ENCODE results near the gene TCF7L1.

Gene TCF7L1, protein sequence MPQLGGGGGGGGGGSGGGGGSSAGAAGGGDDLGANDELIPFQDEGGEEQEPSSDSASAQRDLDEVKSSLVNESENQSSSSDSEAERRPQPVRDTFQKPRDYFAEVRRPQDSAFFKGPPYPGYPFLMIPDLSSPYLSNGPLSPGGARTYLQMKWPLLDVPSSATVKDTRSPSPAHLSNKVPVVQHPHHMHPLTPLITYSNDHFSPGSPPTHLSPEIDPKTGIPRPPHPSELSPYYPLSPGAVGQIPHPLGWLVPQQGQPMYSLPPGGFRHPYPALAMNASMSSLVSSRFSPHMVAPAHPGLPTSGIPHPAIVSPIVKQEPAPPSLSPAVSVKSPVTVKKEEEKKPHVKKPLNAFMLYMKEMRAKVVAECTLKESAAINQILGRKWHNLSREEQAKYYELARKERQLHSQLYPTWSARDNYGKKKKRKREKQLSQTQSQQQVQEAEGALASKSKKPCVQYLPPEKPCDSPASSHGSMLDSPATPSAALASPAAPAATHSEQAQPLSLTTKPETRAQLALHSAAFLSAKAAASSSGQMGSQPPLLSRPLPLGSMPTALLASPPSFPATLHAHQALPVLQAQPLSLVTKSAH

DNA sequence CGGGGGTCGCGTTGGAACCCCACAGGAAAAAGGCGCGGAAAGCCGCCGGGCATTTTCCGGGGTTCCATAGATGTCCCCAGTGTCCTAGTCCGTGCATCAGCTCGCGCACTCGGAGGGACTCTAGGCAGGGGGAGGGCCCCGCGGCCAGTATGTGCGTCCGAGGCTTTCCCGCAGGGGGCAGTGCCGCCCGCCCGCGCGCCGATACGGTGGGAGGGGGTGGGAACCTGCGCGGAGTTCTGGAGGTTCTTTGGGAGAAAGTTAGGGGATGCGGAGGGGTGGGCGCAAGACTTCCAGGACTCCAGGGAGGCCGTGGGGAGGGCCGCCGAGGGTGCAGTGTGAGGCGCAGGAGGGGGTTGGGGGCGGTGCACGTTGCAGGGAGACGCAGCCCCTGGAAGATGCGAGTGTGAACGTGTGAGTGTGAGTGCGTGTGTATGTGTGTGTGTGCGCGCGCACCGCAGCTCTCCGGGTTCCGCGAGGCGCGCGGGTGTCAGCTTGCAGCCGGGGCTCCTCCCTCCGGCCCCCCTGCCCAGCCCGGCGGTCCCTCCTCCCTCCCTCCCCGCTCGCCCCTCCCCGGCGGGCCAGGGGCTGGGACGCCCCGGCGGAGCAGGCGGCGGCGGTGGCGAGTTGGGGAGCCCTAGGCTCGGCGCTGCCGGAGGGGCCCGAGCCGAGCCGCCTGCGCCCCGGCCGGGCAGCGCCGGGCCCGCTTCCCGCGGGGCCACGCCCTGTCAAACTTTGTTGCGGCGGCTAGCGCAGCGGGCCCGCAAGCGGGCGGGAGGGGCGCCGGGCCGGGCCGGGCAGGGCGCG lies at the start of gene TCF7L1:
TSS of gene TCF7L1 (plus strand) at position 559 of the 804 bp plus-strand sequence. CDS start 293 bp downstream, outside the sequence.
- no peak for TF ChIP-seq ZNF274 (IDR thresholded peaks at IDR 0.05; ENCODE audit: low read depth, low read length)
- peak within 1 kb of the TSS; percentile 53; the same call in 1 of the 2 replicates for H3K4me3 ChIP-seq (ENCODE audit: low read length)

DNA sequence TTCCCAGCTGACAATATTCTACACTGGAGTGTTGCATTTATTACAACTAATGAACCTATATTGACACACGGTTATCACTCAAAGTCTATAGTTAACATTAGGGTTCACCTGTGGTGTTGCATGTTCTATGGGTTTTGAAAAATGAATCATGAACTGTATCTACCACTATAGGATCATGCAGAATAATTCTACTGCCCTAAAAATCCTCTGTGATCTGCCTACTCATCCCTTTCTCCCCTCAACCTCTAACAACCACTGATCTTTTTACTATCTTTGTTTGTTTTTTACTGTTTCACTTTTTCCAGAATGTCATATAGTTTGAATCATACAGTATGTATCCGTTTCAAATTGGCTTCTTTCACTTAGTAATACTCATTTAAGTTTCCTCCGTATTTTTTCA lies 47.6 kb upstream of the TCF7L1 start:
- no peak overlapping the region for H3K4me3 ChIP-seq (ENCODE audit: low read length)
- no peak for TF ChIP-seq ZNF274 (IDR thresholded peaks at IDR 0.05; ENCODE audit: low read depth, low read length)

DNA sequence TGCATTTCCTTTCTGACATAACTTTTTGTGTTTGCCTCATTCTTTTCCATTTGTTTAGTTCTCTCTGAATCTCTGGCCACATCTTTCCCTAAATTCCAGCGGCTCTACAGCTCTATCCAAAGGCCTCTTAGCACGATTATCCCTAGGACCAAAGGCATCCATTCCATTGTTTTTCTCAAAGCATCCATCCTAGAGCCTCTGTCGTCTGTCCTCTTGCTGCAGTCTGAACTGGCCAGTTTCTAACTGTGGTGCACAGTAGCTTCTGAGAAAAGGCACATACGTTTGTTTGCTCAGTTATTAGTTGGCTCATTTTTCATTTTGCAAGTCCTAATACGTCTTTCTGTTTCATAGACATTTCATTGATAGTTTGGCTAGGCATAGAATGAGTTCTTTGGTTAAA lies 45.7 kb upstream of the TCF7L1 start:
- TF ChIP-seq ZNF274 (IDR thresholded peaks at IDR 0.05; ENCODE audit: low read depth, low read length), result no peak
- no peak overlapping the region for H3K4me3 ChIP-seq (ENCODE audit: low read length)

DNA sequence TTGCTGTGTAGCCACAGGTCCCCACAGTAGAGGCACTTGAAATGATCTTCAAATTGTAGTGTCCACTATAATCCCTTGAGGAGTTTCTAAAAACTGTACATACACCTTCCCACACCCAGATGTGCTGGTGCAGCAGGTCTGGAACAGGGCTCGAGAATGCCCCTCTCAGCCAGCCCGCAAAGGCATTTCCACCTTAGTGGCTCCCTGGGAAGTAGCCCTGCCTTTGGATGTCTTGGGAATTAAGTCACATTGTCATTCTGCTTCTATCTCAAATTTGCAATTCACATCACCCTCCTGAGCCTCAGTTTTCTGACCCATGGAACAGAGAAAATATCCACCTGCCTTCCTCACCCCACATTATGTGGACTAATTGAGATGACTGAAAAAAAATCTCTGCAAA lies 44.3 kb upstream of the TCF7L1 start:
- no peak overlapping the region for H3K4me3 ChIP-seq (ENCODE audit: low read length)
- no peak for TF ChIP-seq ZNF274 (IDR thresholded peaks at IDR 0.05; ENCODE audit: low read depth, low read length)

DNA sequence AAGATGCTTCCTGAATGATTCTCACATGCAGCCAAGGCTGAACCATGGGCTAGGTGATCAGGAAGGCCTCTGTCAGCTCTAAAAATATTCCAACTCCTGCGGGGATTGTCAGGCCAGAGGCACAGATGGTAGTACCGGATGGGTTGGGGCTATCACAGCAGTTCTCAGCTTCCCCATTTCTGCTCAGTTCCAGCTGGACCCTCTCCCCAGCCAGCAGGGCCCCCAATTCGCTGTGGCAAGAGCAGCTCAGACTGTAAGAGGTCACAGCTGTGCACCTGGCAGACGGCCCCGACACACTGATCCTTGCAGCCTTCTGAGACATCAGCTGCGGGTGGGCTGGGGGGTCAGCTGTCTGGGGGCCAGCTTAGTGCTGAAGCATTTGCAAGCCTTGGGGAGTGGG lies 43.6 kb upstream of the TCF7L1 start:
- H3K4me3 ChIP-seq (ENCODE audit: low read length), result no peak overlapping the region
- TF ChIP-seq ZNF274 (IDR thresholded peaks at IDR 0.05; ENCODE audit: low read depth, low read length), result no peak

DNA sequence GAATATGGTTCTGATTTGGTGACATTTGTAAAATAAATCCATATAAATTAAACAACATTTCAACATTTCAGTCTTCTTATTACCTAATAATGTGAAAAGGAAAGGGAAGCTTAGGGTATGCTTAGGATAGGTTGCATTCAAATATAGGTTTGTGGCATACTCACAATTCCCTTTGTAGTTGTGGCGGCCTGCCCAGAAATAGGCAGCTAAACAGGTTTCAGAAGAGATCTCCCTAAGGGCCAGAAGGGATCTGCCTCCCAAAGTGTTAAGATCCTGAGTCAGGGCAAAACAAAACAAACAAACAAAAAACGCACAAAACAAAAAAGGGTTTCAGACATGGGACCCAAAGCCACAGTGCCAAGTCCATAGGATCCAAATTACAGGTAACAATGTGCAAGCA lies 41.4 kb upstream of the TCF7L1 start:
- TF ChIP-seq ZNF274 (IDR thresholded peaks at IDR 0.05; ENCODE audit: low read depth, low read length), result no peak
- H3K4me3 ChIP-seq (ENCODE audit: low read length), result no peak overlapping the region

DNA sequence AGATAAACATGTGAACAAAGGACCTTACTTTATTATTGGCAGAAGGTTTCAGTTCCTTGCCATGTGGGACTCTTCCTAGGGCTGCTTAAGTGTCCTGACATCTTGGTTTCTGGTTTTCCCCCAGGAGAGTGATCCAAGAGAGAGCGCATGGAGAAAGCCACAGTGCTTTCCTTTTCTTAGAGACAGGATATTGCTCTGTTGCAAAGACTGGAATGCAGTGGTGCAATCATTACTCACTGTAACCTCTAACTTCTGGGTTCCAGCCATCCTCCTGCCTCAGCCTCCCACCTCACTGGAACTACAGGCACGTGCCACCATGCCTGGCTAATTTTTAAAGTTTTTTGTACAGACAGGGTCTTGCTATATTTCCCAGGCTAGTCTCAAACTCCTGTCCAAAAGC lies 38.1 kb upstream of the TCF7L1 start:
- TF ChIP-seq ZNF274 (IDR thresholded peaks at IDR 0.05; ENCODE audit: low read depth, low read length), result no peak
- no peak overlapping the region for H3K4me3 ChIP-seq (ENCODE audit: low read length)

DNA sequence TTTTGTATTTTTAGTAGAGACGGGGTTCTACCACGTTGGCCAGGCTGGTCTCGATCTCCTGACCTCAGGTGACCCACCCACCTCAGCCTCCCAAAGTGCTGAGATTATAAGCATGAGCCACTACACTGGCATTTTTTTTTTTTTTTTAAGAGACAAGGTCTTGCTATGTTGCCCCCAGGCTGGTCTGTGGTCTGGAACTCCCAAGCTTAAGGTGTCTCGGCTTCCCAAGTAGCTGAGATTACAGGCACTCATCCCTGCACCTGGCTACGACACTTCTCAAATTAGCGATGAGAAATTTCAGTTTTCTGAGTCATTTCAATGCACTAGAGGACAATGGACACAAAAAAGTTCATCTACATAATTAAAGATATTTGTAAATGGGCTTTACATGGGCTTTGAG lies 36.6 kb upstream of the TCF7L1 start:
- TF ChIP-seq ZNF274 (IDR thresholded peaks at IDR 0.05; ENCODE audit: low read depth, low read length), result no peak
- H3K4me3 ChIP-seq (ENCODE audit: low read length), result no peak overlapping the region

DNA sequence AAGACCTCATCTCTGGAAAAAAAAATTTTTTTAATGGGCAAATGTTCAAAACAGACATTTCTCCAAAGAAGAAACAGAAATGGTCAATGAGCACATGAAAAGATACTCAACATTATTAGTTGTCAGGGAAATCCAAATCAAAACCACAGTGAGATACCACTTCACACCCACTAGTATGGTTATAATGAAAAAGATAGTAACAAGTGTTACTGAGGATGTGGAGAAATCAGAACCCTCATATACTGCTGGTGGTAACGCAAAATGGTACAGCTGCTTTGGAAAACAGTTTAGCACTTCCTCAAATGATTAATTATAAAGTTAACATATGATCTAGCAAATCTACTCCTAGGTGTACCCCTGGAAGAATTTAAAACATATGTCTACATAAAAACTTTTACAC lies 29.0 kb upstream of the TCF7L1 start:
- no peak overlapping the region for H3K4me3 ChIP-seq (ENCODE audit: low read length)
- TF ChIP-seq ZNF274 (IDR thresholded peaks at IDR 0.05; ENCODE audit: low read depth, low read length), result no peak

DNA sequence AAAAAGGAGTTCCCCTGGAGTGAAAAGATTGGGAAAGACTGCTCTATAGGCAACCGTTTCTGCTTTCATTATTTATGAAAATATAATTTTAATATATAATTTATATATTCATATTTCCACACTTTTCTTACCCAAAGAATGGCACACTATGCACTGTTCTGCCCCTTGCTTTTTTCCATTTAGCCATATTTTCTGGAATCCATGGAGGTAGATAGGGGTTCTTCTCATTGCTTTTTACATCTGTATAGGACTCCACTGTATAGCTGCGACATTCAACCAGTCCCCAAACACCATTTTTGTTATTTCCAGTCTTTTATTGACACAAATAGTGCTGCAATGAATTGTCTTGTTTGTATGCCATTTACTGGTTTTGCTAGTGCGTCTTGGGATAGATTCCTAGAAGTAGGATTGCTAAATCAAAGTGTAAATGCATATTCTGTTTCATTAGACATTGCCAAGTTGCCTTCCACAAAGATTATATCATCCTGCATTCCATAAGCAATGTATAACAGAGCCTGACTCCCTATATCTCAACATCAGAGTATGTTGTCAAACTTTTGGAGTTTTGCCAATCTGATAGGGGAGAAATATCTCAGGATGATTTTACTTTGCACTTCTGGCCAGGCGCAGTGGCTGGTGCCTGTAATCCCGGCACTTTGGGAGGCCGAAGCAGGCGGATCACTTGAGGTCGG lies 26.6 kb upstream of the TCF7L1 start:
- H3K4me3 ChIP-seq (ENCODE audit: low read length), result no peak overlapping the region
- no peak for TF ChIP-seq ZNF274 (IDR thresholded peaks at IDR 0.05; ENCODE audit: low read depth, low read length)

DNA sequence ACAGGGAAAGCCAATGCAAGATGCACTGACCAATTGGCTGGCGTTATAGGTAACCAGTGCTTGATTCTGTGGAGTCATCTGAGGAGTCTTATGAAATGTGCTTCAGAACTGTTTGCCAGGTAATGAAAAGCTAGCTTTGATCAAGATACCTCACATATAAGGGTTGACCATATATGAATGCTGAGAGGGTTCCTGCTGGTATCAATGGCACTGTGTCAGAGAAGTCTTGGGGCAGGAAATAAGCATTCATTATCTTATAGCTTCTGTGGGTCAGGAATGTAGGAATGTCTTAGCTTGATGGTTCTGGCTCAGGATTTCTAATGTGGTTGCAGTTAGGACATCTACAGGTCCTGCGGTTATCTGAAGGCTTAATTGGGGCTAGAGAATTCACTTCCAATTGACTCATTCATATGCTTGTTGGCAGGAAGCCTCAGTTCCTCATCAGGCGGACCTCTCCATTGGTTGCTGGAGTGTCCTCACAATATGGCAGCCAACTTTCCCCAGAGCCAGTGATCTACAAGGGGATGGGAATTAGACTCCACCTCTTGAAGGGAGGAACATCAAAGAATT lies 22.1 kb upstream of the TCF7L1 start:
- no peak for TF ChIP-seq ZNF274 (IDR thresholded peaks at IDR 0.05; ENCODE audit: low read depth, low read length)

DNA sequence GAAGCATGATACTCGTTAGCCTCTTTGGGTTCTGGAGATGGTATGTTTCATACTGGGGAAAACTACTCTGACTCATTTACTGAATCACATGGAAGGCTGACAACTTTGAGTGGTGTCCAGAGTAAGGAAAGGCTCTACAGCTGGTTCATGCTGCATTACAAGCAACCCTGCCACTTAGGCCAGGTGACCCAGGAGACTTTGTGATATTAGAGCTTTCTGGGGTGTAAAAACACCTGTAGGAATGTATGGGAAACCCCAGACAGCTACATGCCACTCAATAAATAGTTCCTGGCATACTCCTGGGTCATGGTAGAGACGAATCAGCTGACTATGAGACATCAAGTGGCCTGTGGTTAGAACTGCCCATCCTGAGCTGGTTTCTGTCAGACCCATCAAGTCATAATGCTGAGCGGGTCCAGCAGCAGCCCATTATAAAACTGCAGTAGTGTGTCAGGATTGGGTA lies 21.3 kb upstream of the TCF7L1 start:
- no peak for TF ChIP-seq ZNF274 (IDR thresholded peaks at IDR 0.05; ENCODE audit: low read depth, low read length)
- no peak overlapping the region for H3K4me3 ChIP-seq (ENCODE audit: low read length)

More for the DNA sequence above, 22.1 kb upstream of the TCF7L1 start:
- no peak overlapping the region for H3K4me3 ChIP-seq (ENCODE audit: low read length)

DNA sequence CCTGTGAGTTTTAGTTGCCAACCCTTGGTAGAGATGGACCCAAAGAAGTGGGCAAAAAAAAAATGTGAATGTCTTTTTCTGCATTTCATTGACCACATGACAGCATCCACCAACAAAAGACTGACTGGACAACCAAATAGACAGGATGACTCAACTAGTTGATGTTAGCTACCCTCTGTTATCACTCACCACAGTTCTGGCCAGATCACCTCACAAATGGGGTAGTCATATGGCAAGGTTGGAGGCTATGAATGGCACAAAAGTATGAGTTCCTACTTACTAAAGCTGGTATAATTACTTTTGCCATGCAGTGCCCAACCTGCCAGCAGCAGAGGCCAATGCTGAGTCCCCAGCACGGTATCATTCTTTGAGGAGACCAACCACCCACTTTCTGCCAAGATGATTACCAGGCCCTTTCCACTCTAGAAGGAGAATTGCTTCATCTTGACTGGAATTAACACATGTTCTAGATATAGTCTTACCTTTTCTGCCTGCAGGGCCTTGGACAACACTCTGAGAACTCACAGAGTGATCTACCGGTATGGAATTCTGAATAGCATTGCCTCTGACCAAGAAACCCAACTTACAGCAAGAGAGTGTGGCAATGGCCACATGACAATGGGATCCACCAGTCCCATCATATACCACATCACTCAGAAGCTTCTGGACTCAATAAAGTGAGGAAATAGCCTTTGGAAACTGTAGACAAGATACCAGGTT lies 20.1 kb upstream of the TCF7L1 start:
- no peak for TF ChIP-seq ZNF274 (IDR thresholded peaks at IDR 0.05; ENCODE audit: low read depth, low read length)
- no peak overlapping the region for H3K4me3 ChIP-seq (ENCODE audit: low read length)

All from GM08714 (cell line).